H9 (cell line): ENCODE measurements around the gene ELFN1. TPM values are rescaled to one million over a fixed set of nuclear protein-coding genes. Genes with fewer than 3 reads are reported as not detected.

Source experiments
- DNase-seq: peaks from one replicate; pipeline ENCODE4 v3.0.0-alpha.2; 2017
- H2AFZ ChIP-seq: one replicate; pipeline ENCODE4 v1.6.1; 2013; ENCODE audit warnings: mild to moderate bottlenecking, low read length, control low read depth, moderate library complexity
- H2AK5ac ChIP-seq: 2 replicates; pipeline ENCODE4 v1.6.1; 2013; ENCODE audit warnings: low read length, control low read depth, mixed read lengths; ENCODE audit not compliant: insufficient read length
- H2BK120ac ChIP-seq: one replicate; pipeline ENCODE4 v1.6.1; 2013; ENCODE audit warnings: low read depth, mild to moderate bottlenecking, low read length, control low read depth, inconsistent platforms; ENCODE audit not compliant: poor library complexity, severe bottlenecking
- H2BK12ac ChIP-seq: 2 replicates; pipeline ENCODE4 v1.6.1; 2013; ENCODE audit warnings: low read length, control low read depth, mixed read lengths, low read depth; ENCODE audit not compliant: insufficient read length
- H2BK15ac ChIP-seq: 2 replicates; pipeline ENCODE4 v1.6.1; 2013; ENCODE audit warnings: low read depth, low read length, control low read depth
- H2BK20ac ChIP-seq: one replicate; pipeline ENCODE4 v1.6.1; 2013; ENCODE audit warnings: low read depth, mild to moderate bottlenecking, low read length, control low read depth, inconsistent platforms; ENCODE audit not compliant: poor library complexity, severe bottlenecking
- H2BK5ac ChIP-seq: 2 replicates; pipeline ENCODE4 v1.6.1; 2013; ENCODE audit warnings: low read length, control low read depth, mixed read lengths; ENCODE audit not compliant: insufficient read length
- H3K14ac ChIP-seq: 2 replicates; pipeline ENCODE4 v1.6.1; 2013; ENCODE audit warnings: low read length, control low read depth; ENCODE audit not compliant: insufficient read depth
- H3K18ac ChIP-seq: 2 replicates; pipeline ENCODE4 v1.6.1; 2013; ENCODE audit warnings: low read depth, mild to moderate bottlenecking, mixed read lengths, low read length, control low read depth; ENCODE audit not compliant: insufficient read length
- H3K23ac ChIP-seq: 2 replicates; pipeline ENCODE4 v1.6.1; 2013; ENCODE audit warnings: low read length, control low read depth, mixed read lengths, low read depth; ENCODE audit not compliant: insufficient read length
- H3K23me2 ChIP-seq: 2 replicates; pipeline ENCODE4 v1.6.1; 2013; ENCODE audit warnings: low read depth, mild to moderate bottlenecking, mixed read lengths, low read length, control low read depth; ENCODE audit not compliant: insufficient read length, poor library complexity, severe bottlenecking
- H3K27ac ChIP-seq: 2 replicates; pipeline ENCODE4 v1.5.1; 2013; ENCODE audit warnings: low read length, control low read depth, mixed read lengths, low read depth; ENCODE audit not compliant: insufficient read length
- H3K27me3 ChIP-seq: 2 replicates; pipeline ENCODE4 v1.6.1; 2013; ENCODE audit warnings: low read length, control low read depth, inconsistent platforms; ENCODE audit not compliant: insufficient read depth
- H3K4ac ChIP-seq: 2 replicates; pipeline ENCODE4 v1.6.1; 2013; ENCODE audit warnings: low read depth, mild to moderate bottlenecking, control low read depth, inconsistent platforms, low read length, moderate library complexity
- H3K4me1 ChIP-seq: 2 replicates; pipeline ENCODE4 v1.6.1; 2013; ENCODE audit warnings: low read length, control low read depth, inconsistent platforms; ENCODE audit not compliant: insufficient read depth
- H3K4me2 ChIP-seq: 2 replicates; pipeline ENCODE4 v1.6.1; 2013; ENCODE audit warnings: low read length, control low read depth, mixed read lengths; ENCODE audit not compliant: insufficient read length, insufficient read depth
- H3K56ac ChIP-seq: 2 replicates; pipeline ENCODE4 v1.6.1; 2013; ENCODE audit warnings: low read depth, mild to moderate bottlenecking, mixed read lengths, low read length, control low read depth; ENCODE audit not compliant: insufficient read length
- H3K79me1 ChIP-seq: 2 replicates; pipeline ENCODE4 v1.6.1; 2013; ENCODE audit warnings: low read depth, mild to moderate bottlenecking, moderate library complexity, low read length, control low read depth, inconsistent platforms; ENCODE audit not compliant: insufficient read depth, poor library complexity, severe bottlenecking
- H3K79me2 ChIP-seq: 2 replicates; pipeline ENCODE4 v1.6.1; 2013; ENCODE audit warnings: low read length, control low read depth, inconsistent platforms; ENCODE audit not compliant: insufficient read depth
- H3K9ac ChIP-seq: 2 replicates; pipeline ENCODE4 v1.6.1; 2013; ENCODE audit warnings: low read length, control low read depth, mixed read lengths; ENCODE audit not compliant: insufficient read length; ENCODE audit errors: extremely low read depth
- H3K9me3 ChIP-seq: one replicate; pipeline ENCODE4 v1.6.1; 2013; ENCODE audit warnings: low read depth, low read length, inconsistent platforms; ENCODE audit not compliant: control insufficient read depth
- H3T11ph ChIP-seq: one replicate; pipeline ENCODE4 v1.6.1; 2013; ENCODE audit warnings: mild to moderate bottlenecking, low read length, control low read depth, inconsistent platforms
- H4K20me1 ChIP-seq: one replicate; pipeline ENCODE4 v1.6.1; 2013; ENCODE audit not compliant: control insufficient read depth, insufficient read length, insufficient read depth
- H4K5ac ChIP-seq: 2 replicates; pipeline ENCODE4 v1.6.1; 2013; ENCODE audit warnings: low read depth, mild to moderate bottlenecking, mixed read lengths, low read length, control low read depth; ENCODE audit not compliant: insufficient read length
- H4K8ac ChIP-seq: replicated peaks from 2 replicates; pipeline ENCODE4 v1.6.1; 2013; ENCODE audit warnings: low read length, control low read depth, mixed read lengths, low read depth; ENCODE audit not compliant: insufficient read length
- H4K91ac ChIP-seq: 2 replicates; pipeline ENCODE4 v1.6.1; 2013; ENCODE audit warnings: low read depth, mild to moderate bottlenecking, moderate library complexity, mixed read lengths, low read length, control low read depth; ENCODE audit not compliant: insufficient read length
- H3K27ac Mint-ChIP-seq, 3 experiments: 2 replicates in 2 of 3; 3 replicates in 1 of 3; pipeline ENCODE4 v1.8.0; 2020 to 2021; ENCODE audit warnings: mixed read lengths in 3 of 3, mild to moderate bottlenecking in 1 of 3, moderate library complexity in 1 of 3
- H3K27me3 Mint-ChIP-seq: 2 replicates; pipeline ENCODE4 v1.8.0; 2021; ENCODE audit warnings: low read depth, mild to moderate bottlenecking, moderate library complexity, mixed read lengths
- H3K36me3 Mint-ChIP-seq, 3 experiments: 2 replicates in 2 of 3; 3 replicates in 1 of 3; pipeline ENCODE4 v1.8.0; 2020 to 2021; ENCODE audit warnings: low read depth in 3 of 3, mixed read lengths in 3 of 3; ENCODE audit not compliant: insufficient read depth in 1 of 3
- H3K4me1 Mint-ChIP-seq, 2 experiments: 2 replicates each; pipeline ENCODE4 v1.8.0; 2020; ENCODE audit warnings: mixed read lengths in 2 of 2
- H3K4me3 Mint-ChIP-seq, 2 experiments: 2 replicates in 1 of 2; 3 replicates in 1 of 2; pipeline ENCODE4 v1.8.0; 2020 to 2021; ENCODE audit warnings: mild to moderate bottlenecking in 2 of 2, mixed read lengths in 2 of 2, moderate library complexity in 1 of 2
- H3K9me3 Mint-ChIP-seq, 2 experiments: 2 replicates in 1 of 2; 3 replicates in 1 of 2; pipeline ENCODE4 v1.8.0; 2020; ENCODE audit warnings: mild to moderate bottlenecking in 2 of 2, mixed read lengths in 2 of 2, moderate library complexity in 1 of 2
- CTCF ChIP-seq: fragments of 200-600 bp; sonication (generic); conservative IDR thresholded peaks from 3 replicates; pipeline ENCODE4 v1.8.0; 2021; ENCODE audit warnings: antibody characterized with exemption, mild to moderate bottlenecking
- WGBS: extraction: QIAGEN DNeasy Blood & Tissue Kit; methylation state at CpG from one replicate; pipeline ENCODE4 v1.1.7; 2013; ENCODE audit warnings: missing lambda C conversion rate, low lambda C conversion rate, mixed read lengths; ENCODE audit not compliant: insufficient read length; ENCODE audit errors: extremely low coverage; 5-methylcytosine and 5-hydroxymethylcytosine counted together
- total RNA-seq: library from RNA; stranded (reverse); gene quantifications from 2 replicates; pipeline ENCODE4 v1.2.1, GENCODE V29; 2021

Gene ELFN1
- total RNA-seq, 1 experiment from 2014 or later = 3.7 TPM

GRCh38 chr7:1754345-1754908 lies 84.3 kb downstream of the ELFN1 start:
- no peaks in the 10 kb centered on the region for H3K36me3 Mint-ChIP-seq
- no peak overlapping the region for H3K27ac ChIP-seq
- H3K4me3 Mint-ChIP-seq = no peak overlapping the region; a peak in 1 of 5 replicates

More at GRCh38 chr7:1754345-1754908, 84.3 kb downstream of the ELFN1 start:
- H3K79me2 ChIP-seq = no peaks in the 10 kb centered on the region
- Mint-ChIP-seq H3K4me1 (peaks cover 17 to 33% of the 10 kb centered on the region in 2 experiments), H3K27me3 (peaks cover 63% of the 10 kb centered on the region), H3K27ac (no peak overlapping the region), H3K9me3 (no peaks in the 10 kb centered on the region; a peak in 2 of 5 replicates)
- peaks cover 3% of the 10 kb centered on the region; the same call in 1 of the 2 replicates for H3K4me1 ChIP-seq
- no peak overlapping the region for H3T11ph ChIP-seq
- no CpG with 5 or more reads among the region's 5 CpGs for WGBS
- H4K91ac ChIP-seq = no peak overlapping the region
- H3K14ac ChIP-seq = no peak overlapping the region
- H3K23ac ChIP-seq = no peak overlapping the region
- no peak overlapping the region for H2AK5ac ChIP-seq
- no peak overlapping the region for H2BK15ac ChIP-seq
- no peaks in the 10 kb centered on the region for H3K27me3 ChIP-seq
- TF ChIP-seq CTCF = no peak
- no peaks in the 10 kb centered on the region for H3K23me2 ChIP-seq
- no peak overlapping the region for H3K4me2 ChIP-seq
- DNase-seq = no peak
- no peak overlapping the region for H2BK120ac ChIP-seq
- H4K20me1 ChIP-seq = peaks cover 2% of the 10 kb centered on the region
- H3K9me3 ChIP-seq = no peaks in the 10 kb centered on the region
- H3K79me1 ChIP-seq = no peaks in the 10 kb centered on the region
- H4K5ac ChIP-seq = no peak overlapping the region
- H4K8ac ChIP-seq = no peak overlapping the region
- H2BK12ac ChIP-seq = no peak overlapping the region
- no peak overlapping the region for H2BK20ac ChIP-seq
- no peak overlapping the region for H3K4ac ChIP-seq
- no peak overlapping the region for H3K9ac ChIP-seq
- no peak overlapping the region for H2BK5ac ChIP-seq
- no peak overlapping the region for H2AFZ ChIP-seq
- H3K18ac ChIP-seq = no peak overlapping the region
- H3K56ac ChIP-seq = no peak overlapping the region
